ENCODE measurements around the gene PAGE3.

- TF ChIP-seq, protein P1, sequence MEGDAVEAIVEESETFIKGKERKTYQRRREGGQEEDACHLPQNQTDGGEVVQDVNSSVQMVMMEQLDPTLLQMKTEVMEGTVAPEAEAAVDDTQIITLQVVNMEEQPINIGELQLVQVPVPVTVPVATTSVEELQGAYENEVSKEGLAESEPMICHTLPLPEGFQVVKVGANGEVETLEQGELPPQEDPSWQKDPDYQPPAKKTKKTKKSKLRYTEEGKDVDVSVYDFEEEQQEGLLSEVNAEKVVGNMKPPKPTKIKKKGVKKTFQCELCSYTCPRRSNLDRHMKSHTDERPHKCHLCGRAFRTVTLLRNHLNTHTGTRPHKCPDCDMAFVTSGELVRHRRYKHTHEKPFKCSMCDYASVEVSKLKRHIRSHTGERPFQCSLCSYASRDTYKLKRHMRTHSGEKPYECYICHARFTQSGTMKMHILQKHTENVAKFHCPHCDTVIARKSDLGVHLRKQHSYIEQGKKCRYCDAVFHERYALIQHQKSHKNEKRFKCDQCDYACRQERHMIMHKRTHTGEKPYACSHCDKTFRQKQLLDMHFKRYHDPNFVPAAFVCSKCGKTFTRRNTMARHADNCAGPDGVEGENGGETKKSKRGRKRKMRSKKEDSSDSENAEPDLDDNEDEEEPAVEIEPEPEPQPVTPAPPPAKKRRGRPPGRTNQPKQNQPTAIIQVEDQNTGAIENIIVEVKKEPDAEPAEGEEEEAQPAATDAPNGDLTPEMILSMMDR (IDR thresholded peaks at IDR 0.05) = no peak
- TF ChIP-seq POLR2AphosphoS5 (IDR thresholded peaks at IDR 0.05) (no peak), POLR2A (IDR thresholded peaks at IDR 0.05) (no peak)
These were observed 3.9 kb downstream of the PAGE3 start for GRCh38 chrX:55260806-55261205.
